A673 (cell line): ENCODE measurements around the gene PPP1R37.

Experiments used
- CTCF ChIP-seq: fragments of 300-800, 200-600 bp; sonication (generic); conservative IDR thresholded peaks from 2 replicates; pipeline ENCODE4 v1.5.1; 2017; ENCODE audit warnings: low read depth, mild to moderate bottlenecking, antibody characterized with exemption, low read length, moderate library complexity, mixed read lengths
- EZH2 ChIP-seq: fragments of 200-600 bp; sonication (generic); IDR thresholded peaks from 2 replicates; pipeline ENCODE4 v1.6.1; 2017; ENCODE audit warnings: borderline replicate concordance, low read depth, mild to moderate bottlenecking, mixed read lengths, antibody characterized with exemption, low read length; ENCODE audit not compliant: poor library complexity, severe bottlenecking

DNA sequence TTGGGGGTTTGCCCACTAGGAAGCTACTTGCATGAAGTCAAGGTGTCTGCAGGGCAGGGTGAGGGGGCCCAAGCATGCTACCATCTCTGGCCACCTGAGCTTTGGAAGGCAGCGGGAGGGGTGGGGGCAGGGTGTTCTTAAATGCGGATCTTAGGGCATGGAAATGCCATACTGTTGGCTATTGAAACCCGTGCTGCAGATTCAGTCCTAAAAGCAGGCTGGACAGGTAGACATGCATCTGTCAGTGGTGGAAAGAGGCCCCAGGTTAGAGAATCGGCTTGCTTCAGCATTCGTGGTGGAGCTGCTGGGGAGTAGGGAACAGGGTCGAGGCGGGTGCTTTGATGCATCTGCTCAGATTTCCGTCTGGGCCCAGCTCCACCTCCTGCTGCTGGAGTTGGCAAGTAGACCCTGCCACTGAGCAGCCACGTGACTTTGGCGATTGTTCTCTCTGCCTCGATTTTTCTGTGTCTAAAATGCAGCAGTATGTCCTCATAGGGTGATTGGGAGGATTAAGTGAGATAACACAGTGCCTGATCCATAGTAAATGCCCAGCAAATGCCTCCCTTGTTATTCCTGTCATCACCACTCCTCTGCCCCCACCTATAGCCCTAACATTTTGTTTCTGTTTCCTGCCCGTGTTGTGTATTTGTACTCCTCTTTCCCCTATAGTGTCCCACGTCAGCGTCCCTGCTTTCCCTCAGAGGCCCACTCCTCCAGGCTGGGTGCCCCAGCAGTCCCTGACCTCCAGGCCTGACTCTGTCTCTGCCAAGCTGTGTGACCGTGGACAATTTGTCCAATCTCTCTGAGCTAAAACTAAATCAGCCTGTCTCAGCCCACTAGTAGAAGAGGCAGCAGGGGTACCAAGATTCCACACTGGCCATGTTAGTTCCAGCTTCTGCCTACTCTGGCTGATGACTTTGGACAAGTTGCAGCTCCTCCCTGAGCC is 5.8 kb downstream of the PPP1R37 start:
- TF ChIP-seq EZH2, result no peak
- no peak for TF ChIP-seq CTCF
